Activated CD4-positive, alpha-beta T cell treated with anti-CD3 and anti-CD28 coated beads for 24 hours (primary cell): ENCODE measurements around the gene AQR.
"Not testable (repeated sequence)": the region's sequence is repeated elsewhere in the genome, so short reads cannot be mapped to it uniquely, and the experiment has no call there.

Experiments
- DNase-seq, 2 donors: peaks; one replicate each; pipeline ENCODE4 v3.0.0-alpha.2; 2020; ENCODE audit warnings: low read depth in 2 of 2

AQR gene

DNA sequence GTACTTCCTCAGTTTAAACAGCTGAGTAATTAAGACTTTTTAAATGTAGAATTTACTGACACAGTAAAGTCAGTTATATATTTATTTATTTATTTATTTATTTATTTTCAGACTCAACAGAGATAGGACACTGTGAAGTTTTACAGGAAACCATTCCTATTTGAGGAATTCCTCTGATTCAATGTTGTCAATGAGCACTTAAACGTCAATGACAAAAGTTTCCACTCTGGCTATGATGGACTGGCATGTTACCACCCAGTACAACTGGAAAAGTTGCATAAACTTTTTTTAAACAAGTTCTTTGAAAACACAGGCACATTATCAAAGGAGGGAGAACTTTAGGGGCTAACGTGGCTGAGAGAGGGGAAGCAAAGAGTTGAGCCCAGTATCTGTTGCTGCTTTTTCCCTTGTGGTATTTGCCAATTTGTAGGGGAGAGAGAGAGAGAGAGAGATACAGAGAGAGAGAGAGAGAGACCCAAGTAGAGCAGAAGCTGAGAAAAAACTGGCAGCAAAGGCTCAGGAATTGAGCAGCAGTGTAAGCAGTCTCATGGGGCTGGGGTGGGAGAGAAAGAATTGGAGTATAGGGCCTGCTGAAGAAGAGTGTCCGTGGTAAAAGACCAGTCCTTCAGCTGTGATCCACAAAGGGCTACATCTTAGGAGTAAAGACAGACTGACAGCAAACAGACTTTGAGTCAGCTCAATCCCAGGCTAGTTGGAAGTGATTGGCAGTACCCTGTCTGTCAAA lies 155.9 kb downstream of the AQR start:
- no peak for DNase-seq

- DNase-seq, result not testable (repeated sequence)
These were observed 156.6 kb downstream of the AQR start for GRCh38 chr15:34812868-34813365.

GRCh38 chr15:34812369-34812768 lies 157.2 kb downstream of the AQR start:
- no peak for DNase-seq

DNA sequence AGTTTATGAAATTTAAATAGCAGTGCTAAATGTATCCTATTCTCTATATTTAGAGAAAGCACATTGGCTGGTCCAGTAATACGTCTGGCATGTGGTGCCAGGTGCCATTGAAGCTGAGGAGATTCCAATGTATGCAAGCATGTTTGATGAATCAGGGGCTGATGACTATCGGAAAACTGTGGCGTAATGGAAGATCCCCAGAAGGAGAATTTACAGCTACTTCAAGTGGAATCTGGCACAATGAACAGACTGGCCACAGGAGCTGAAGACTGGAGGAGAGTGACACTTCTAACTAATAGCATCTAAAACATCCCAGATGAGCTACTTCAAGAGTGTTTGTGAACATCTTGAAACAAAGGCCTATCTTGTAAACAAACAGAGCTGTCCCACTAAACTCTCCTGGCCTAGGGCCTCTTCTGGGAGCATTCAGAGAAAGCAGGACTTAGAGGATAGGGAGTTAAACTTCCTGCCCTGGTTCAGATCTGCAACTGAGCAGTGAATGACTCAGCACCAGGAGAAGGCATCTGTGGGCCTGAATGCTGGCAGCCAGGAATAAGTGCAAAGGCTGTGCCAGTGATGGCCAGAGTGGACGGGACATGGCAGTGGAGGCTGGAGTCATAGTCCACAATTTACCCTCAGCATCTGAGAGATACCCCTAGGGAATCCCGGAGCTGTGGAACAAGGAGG lies 159.0 kb downstream of the AQR start:
- DNase-seq, result no peak

DNA sequence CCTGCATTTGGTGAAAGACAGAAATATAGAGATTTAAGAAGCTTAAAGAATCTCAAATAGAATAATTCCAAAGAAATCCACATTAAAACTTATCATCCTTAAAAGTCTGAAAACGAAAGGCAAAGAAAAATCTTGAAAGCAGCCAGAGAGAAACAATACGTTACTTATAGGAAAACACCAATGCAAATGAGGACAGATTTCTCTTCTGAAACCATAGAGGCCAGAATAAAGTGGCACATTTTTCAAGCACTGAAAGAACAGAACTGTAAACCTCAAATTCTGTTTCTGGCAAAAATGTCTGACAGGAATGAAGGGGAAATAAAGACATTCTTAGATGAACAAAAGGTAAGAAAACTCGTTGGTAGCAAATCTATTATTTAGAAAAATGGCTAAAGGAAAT lies 160.4 kb downstream of the AQR start:
- DNase-seq, result no peak

- no peak for DNase-seq
These were observed 161.5 kb downstream of the AQR start for GRCh38 chr15:34808016-34808415.

DNA sequence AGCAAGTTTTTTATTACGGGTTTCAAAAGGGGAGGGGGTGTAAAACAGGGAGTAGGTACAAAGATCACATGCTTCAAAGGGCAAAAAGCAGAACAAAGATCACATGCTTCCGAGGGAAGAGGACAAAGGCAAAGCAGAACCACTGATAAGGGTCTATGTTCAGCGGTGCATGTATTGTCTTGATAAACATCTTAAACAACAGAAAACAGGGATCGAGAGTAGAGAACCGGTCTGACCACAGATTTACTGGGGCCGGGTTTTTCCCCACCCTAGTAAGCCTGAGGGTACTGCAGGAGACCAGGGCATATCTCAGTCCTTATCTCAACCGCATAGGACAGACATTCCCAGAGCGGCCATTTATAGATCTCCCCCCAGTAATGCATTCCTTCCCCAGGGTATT lies 162.3 kb downstream of the AQR start:
- DNase-seq, result not testable (repeated sequence)

- DNase-seq, result no peak
These were observed 164.8 kb downstream of the AQR start for GRCh38 chr15:34804776-34805175.

DNA sequence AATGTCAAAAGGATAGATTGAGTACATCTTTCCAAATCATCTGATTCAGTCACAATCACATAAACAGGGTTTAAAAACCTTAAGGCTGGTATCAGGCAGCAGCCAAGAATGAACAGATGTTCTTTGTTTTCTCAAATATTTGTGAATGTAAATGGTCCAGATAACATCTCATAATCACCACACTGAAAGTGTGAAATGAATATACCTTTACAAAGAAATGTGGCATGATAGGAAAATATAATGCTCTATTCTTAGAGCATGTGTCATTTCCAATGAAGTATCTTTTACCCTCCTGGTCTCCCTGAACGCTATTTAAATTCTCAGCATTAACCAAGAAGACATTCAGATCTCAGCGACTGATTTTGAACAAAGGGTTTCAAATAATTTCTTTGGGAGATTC lies 165.4 kb downstream of the AQR start:
- no peak for DNase-seq

- no peak for DNase-seq
These were observed 166.5 kb downstream of the AQR start for GRCh38 chr15:34802803-34803750.

GRCh38 chr15:34802371-34802770 lies 167.2 kb downstream of the AQR start:
- no peak for DNase-seq
